HEK293 (cell line): ENCODE results near the gene IDUA.

Experiments
- ATF2 ChIP-seq: fragments of 450-650 bp; formaldehyde crosslinking; IDR thresholded peaks from 2 replicates; pipeline ENCODE4 v1.5.1; 2016; ENCODE audit warnings: missing biosample characterization, missing genetic modification characterization, low read depth
- FEZF1 ChIP-seq: fragments of 450-650 bp; formaldehyde crosslinking; IDR thresholded peaks from 2 replicates; pipeline ENCODE4 v1.5.1; 2016; ENCODE audit warnings: missing biosample characterization, missing genetic modification characterization
- GLI2 ChIP-seq: fragments of 450-650 bp; formaldehyde crosslinking; IDR thresholded peaks from 2 replicates; pipeline ENCODE4; 2017; ENCODE audit warnings: missing biosample characterization, missing genetic modification characterization, low read depth, borderline replicate concordance
- GLI4 ChIP-seq: fragments of 450-650 bp; formaldehyde crosslinking; IDR thresholded peaks from 2 replicates; pipeline ENCODE4 v1.5.1; 2016; ENCODE audit warnings: missing biosample characterization, missing genetic modification characterization
- GLIS2 ChIP-seq: fragments of 450-650 bp; formaldehyde crosslinking; IDR thresholded peaks from 2 replicates; pipeline ENCODE4 v1.5.1; 2016; ENCODE audit warnings: missing biosample characterization, missing genetic modification characterization
- KLF8 ChIP-seq: fragments of 450-650 bp; formaldehyde crosslinking; IDR thresholded peaks from 2 replicates; pipeline ENCODE4 v1.5.1; 2016; ENCODE audit warnings: missing biosample characterization, missing genetic modification characterization
- KLF9 ChIP-seq: fragments of 450-650 bp; formaldehyde crosslinking; IDR thresholded peaks from 2 replicates; pipeline ENCODE4 v1.5.1; 2016; ENCODE audit warnings: missing biosample characterization, missing genetic modification characterization, low read depth
- OVOL3 ChIP-seq: fragments of 450-650 bp; formaldehyde crosslinking; IDR thresholded peaks from 2 replicates; pipeline ENCODE4 v1.5.1; 2016; ENCODE audit warnings: missing biosample characterization, missing genetic modification characterization
- ZIC2 ChIP-seq: fragments of 450-650 bp; formaldehyde crosslinking; IDR thresholded peaks from 2 replicates; pipeline ENCODE4 v1.5.1; 2016; ENCODE audit warnings: missing biosample characterization, missing genetic modification characterization
- ZNF148 ChIP-seq: fragments of 450-650 bp; formaldehyde crosslinking; IDR thresholded peaks from 2 replicates; pipeline ENCODE4 v1.5.0; 2017; ENCODE audit warnings: missing biosample characterization, missing genetic modification characterization, borderline replicate concordance
- ZNF175 ChIP-seq: fragments of 450-650 bp; formaldehyde crosslinking; IDR thresholded peaks from 2 replicates; pipeline ENCODE4 v1.5.1; 2016; ENCODE audit warnings: missing biosample characterization, missing genetic modification characterization
- ZNF184 ChIP-seq: fragments of 450-650 bp; IDR thresholded peaks from 2 replicates; pipeline ENCODE4 v1.5.1; 2018; ENCODE audit warnings: missing biosample characterization, mild to moderate bottlenecking, missing genetic modification characterization
- ZNF211 ChIP-seq: fragments of 450-650 bp; formaldehyde crosslinking; IDR thresholded peaks from 2 replicates; pipeline ENCODE4 v1.5.1; 2016; ENCODE audit warnings: low read depth, missing biosample characterization, missing genetic modification characterization
- ZNF223 ChIP-seq: fragments of 450-650 bp; formaldehyde crosslinking; IDR thresholded peaks from 2 replicates; pipeline ENCODE4 v1.5.1; 2016; ENCODE audit warnings: missing biosample characterization, missing genetic modification characterization
- ZNF24 ChIP-seq: fragments of 450-650 bp; formaldehyde crosslinking; IDR thresholded peaks from 2 replicates; pipeline ENCODE4 v1.5.1; 2016; ENCODE audit warnings: missing biosample characterization, missing genetic modification characterization
- ZNF280D ChIP-seq: fragments of 450-650 bp; formaldehyde crosslinking; IDR thresholded peaks from 2 replicates; pipeline ENCODE4 v1.5.1; 2016; ENCODE audit warnings: missing biosample characterization, missing genetic modification characterization
- ZNF335 ChIP-seq: fragments of 450-650 bp; formaldehyde crosslinking; conservative IDR thresholded peaks from 2 replicates; pipeline ENCODE4 v1.5.1; 2016; ENCODE audit warnings: missing biosample characterization, missing genetic modification characterization
- ZNF394 ChIP-seq: fragments of 450-650 bp; formaldehyde crosslinking; IDR thresholded peaks from 2 replicates; pipeline ENCODE4 v1.5.1; 2016; ENCODE audit warnings: missing biosample characterization, missing genetic modification characterization, mild to moderate bottlenecking, moderate library complexity, borderline replicate concordance
- ZNF398 ChIP-seq: fragments of 450-650 bp; formaldehyde crosslinking; IDR thresholded peaks from 2 replicates; pipeline ENCODE4 v1.5.1; 2017; ENCODE audit warnings: missing biosample characterization, missing genetic modification characterization
- ZNF416 ChIP-seq: fragments of 450-650 bp; formaldehyde crosslinking; IDR thresholded peaks from 2 replicates; pipeline ENCODE4 v1.5.1; 2016; ENCODE audit warnings: missing biosample characterization, missing genetic modification characterization
- ZNF514 ChIP-seq: fragments of 450-650 bp; formaldehyde crosslinking; IDR thresholded peaks from 2 replicates; pipeline ENCODE4 v1.5.1; 2016; ENCODE audit warnings: missing biosample characterization, missing genetic modification characterization
- ZNF518A ChIP-seq: fragments of 450-650 bp; formaldehyde crosslinking; conservative IDR thresholded peaks from 2 replicates; pipeline ENCODE4 v1.5.1; 2016; ENCODE audit warnings: low read depth, missing biosample characterization, missing genetic modification characterization
- ZNF571 ChIP-seq: fragments of 450-650 bp; formaldehyde crosslinking; IDR thresholded peaks from 2 replicates; pipeline ENCODE4 v1.5.0; 2017; ENCODE audit warnings: missing biosample characterization, missing genetic modification characterization
- ZNF596 ChIP-seq: fragments of 450-650 bp; IDR thresholded peaks from 2 replicates; pipeline ENCODE4 v1.5.0; 2018; ENCODE audit warnings: missing biosample characterization, mild to moderate bottlenecking, missing genetic modification characterization, moderate library complexity
- ZNF629 ChIP-seq: fragments of 450-650 bp; formaldehyde crosslinking; IDR thresholded peaks from 2 replicates; pipeline ENCODE4 v1.5.1; 2017; ENCODE audit warnings: missing biosample characterization, missing genetic modification characterization
- ZNF658 ChIP-seq: fragments of 450-650 bp; formaldehyde crosslinking; IDR thresholded peaks from 2 replicates; pipeline ENCODE4; 2016; ENCODE audit warnings: missing biosample characterization, missing genetic modification characterization

The IDUA gene

GRCh38 chr4:1043651-1044468 is 57.0 kb downstream of the IDUA start (continued):
- TF ChIP-seq ZNF629 (tag by site-specific recombination), result peak; percentile 95
- TF ChIP-seq ZNF223 (tag by site-specific recombination), result no peak
- no peak for TF ChIP-seq ZNF518A (tag by site-specific recombination)
- peak; percentile 57; the same call in 1 of the 2 replicates for TF ChIP-seq KLF9 (tag by site-specific recombination)
- TF ChIP-seq FEZF1, result no peak
- no peak for TF ChIP-seq ZNF658 (tag by site-specific recombination)
- TF ChIP-seq ZNF184, result no peak
- peak; percentile 71 for TF ChIP-seq ZNF335 (tag by site-specific recombination)
- no peak for TF ChIP-seq GLI2
- no peak for TF ChIP-seq ZNF416
- TF ChIP-seq ATF2 (tag by site-specific recombination), result 0 out of 2 replicates have a peak, but pooled peaks have one; percentile 22
- no peak for TF ChIP-seq ZNF514 (tag by site-specific recombination)
- TF ChIP-seq OVOL3 (tag by site-specific recombination), result no peak
- TF ChIP-seq ZNF571 (tag by site-specific recombination), result no peak
- peak; percentile 38; the same call in 1 of the 2 replicates for TF ChIP-seq ZNF148 (tag by site-specific recombination)
- peak; percentile 64; the same call in 1 of the 2 replicates for TF ChIP-seq KLF8 (tag by site-specific recombination)
- TF ChIP-seq ZNF211 (tag by site-specific recombination), result no peak
- no peak for TF ChIP-seq ZNF596
- peak; percentile 95 for TF ChIP-seq ZIC2 (tag by site-specific recombination)
- no peak for TF ChIP-seq ZNF175 (tag by site-specific recombination)
- TF ChIP-seq ZNF280D (tag by site-specific recombination), result peak; percentile 85; the same call in 1 of the 2 replicates
- TF ChIP-seq GLI4 (tag by site-specific recombination), result no peak
- TF ChIP-seq ZNF394 (tag by site-specific recombination), result peak; percentile 46; the same call in 1 of the 2 replicates
- TF ChIP-seq ZNF398 (tag by site-specific recombination), result peak; percentile 82
- TF ChIP-seq GLIS2 (tag by site-specific recombination), result peak; percentile 98
- TF ChIP-seq ZNF24 (tag by site-specific recombination), result peak; percentile 81
